ENCODE data around the gene ELF2. TPM values are rescaled to one million over a fixed set of nuclear protein-coding genes. Genes with fewer than 3 reads are reported as not detected.
A peak's percentile ranks its signal among the peaks of the same experiment; 100 is the strongest.
"Not testable (repeated sequence)": the region's sequence is repeated elsewhere in the genome, so short reads cannot be mapped to it uniquely, and the experiment has no call there.

Gene ELF2
- total RNA-seq, 1 donor from 2014 or later, result 33.9 TPM

DNA sequence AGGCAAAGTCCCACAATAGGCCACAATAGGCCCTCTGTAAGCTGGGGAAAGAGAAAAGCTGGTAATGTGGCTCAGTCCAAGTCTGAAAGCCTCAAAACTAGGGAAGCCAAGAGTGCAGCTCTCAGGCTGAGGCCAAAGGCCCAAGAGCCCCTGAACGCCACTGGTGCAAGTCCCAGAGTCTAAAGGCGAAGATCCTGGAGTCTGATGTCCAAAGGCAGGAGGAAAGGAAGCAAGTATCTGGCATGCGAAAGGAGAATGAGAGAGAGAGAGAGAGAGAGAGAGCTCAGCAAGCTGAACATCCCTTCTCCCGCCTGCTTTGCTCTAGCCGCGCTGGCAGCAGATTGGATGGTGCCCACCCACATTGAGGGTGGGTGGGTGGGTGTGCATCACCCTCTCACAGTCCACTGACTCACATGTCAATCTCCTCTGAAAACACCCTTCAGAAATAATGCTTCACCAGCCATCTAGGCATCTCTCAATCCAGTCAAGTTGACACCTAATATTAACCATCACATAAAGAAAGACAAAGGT lies 30.9 kb upstream of the ELF2 start:
- H3K4me3 ChIP-seq, result no peak overlapping the region
- TF ChIP-seq, protein P1, sequence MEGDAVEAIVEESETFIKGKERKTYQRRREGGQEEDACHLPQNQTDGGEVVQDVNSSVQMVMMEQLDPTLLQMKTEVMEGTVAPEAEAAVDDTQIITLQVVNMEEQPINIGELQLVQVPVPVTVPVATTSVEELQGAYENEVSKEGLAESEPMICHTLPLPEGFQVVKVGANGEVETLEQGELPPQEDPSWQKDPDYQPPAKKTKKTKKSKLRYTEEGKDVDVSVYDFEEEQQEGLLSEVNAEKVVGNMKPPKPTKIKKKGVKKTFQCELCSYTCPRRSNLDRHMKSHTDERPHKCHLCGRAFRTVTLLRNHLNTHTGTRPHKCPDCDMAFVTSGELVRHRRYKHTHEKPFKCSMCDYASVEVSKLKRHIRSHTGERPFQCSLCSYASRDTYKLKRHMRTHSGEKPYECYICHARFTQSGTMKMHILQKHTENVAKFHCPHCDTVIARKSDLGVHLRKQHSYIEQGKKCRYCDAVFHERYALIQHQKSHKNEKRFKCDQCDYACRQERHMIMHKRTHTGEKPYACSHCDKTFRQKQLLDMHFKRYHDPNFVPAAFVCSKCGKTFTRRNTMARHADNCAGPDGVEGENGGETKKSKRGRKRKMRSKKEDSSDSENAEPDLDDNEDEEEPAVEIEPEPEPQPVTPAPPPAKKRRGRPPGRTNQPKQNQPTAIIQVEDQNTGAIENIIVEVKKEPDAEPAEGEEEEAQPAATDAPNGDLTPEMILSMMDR (IDR thresholded peaks at IDR 0.05; ENCODE audit: borderline replicate concordance), result no peak
- peak overlapping the region; percentile 76 for H3K27ac ChIP-seq (replicated peaks)
- DNase-seq, result no peak
- no peaks in the 10 kb centered on the region for H3K36me3 ChIP-seq
- no peaks in the 10 kb centered on the region for H3K9me3 ChIP-seq (replicated peaks)
- intact Hi-C loops (cut with micrococcal nuclease), result no loop called here
- no peaks in the 10 kb centered on the region for H3K27me3 ChIP-seq (ENCODE audit: low read depth)
- peaks cover 4% of the 10 kb centered on the region for H3K4me1 ChIP-seq

DNA sequence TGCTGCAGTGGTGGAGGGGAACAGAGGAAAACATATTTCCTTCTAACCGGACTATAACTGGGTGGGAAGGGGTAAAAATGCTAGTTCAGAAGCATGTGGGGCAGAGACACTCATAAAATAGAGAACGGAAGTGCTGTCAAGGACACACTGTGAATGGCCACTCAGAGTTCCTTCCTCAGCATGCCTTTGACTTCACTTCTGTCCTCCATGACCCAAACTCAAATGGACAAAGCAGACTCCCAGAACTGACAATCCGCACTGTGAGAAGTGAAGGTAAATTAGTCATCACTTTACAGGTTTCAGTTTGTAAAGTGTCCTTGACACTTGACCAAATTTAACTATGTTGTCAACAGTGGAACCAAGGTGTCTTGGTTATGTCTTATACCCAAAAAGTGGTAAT lies 30.2 kb upstream of the ELF2 start:
- H3K4me1 ChIP-seq, result peaks cover 4% of the 10 kb centered on the region
- H3K36me3 ChIP-seq, result no peaks in the 10 kb centered on the region
- DNase-seq, result no peak
- no peaks in the 10 kb centered on the region for H3K9me3 ChIP-seq (replicated peaks)
- intact Hi-C loops (cut with micrococcal nuclease), result no loop called here
- H3K4me3 ChIP-seq, result no peak overlapping the region
- TF ChIP-seq, protein P1 (IDR thresholded peaks at IDR 0.05; ENCODE audit: borderline replicate concordance), result no peak
- peak overlapping the region; percentile 76 for H3K27ac ChIP-seq (replicated peaks)
- no peaks in the 10 kb centered on the region for H3K27me3 ChIP-seq (ENCODE audit: low read depth)

DNA sequence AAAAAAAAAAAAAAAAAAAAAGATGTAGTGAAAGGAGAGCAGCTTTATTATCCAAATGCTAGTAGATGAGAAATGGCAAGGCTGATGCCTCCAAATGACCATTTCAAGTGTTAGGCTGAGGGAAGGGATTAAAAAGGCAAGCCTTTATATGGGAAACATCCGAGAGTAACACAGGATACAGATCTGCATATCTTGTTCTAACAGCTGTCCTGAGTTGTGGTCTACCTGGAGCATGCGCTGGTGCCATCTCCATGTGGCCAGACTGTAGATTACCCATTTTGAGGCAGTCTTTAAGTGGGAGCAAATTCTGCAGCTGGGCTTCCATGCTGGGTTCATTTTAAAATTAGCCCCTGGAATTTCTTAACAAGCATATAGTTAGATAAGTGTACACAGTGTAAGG lies 26.0 kb upstream of the ELF2 start:
- no peak overlapping the region for H3K27ac ChIP-seq (replicated peaks)
- TF ChIP-seq, protein P1 (IDR thresholded peaks at IDR 0.05; ENCODE audit: borderline replicate concordance), result no peak
- no peaks in the 10 kb centered on the region for H3K36me3 ChIP-seq
- no peaks in the 10 kb centered on the region for H3K9me3 ChIP-seq (replicated peaks)
- peaks cover 4% of the 10 kb centered on the region for H3K4me1 ChIP-seq
- intact Hi-C loops (cut with micrococcal nuclease), result no loop called here
- H3K27me3 ChIP-seq (ENCODE audit: low read depth), result no peaks in the 10 kb centered on the region
- H3K4me3 ChIP-seq, result no peak overlapping the region
- DNase-seq, result no peak

DNA sequence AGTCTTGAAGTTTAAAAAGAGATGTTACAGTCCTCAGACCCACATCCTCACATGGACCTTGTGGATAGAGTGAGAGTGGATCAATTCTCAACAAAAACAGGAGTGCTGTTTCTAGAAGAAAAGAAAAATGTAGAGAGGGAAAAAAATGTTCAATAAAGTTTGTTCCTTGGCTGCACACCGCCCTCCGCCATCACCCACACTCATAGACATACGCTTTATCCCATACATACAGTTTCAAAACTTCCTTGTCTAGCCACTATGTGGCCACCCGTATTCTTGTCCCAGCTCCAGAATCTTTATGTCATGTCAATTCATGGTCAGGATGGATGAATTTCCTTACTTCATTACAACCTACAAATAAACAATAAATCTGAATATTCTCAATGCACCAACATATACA lies 23.5 kb upstream of the ELF2 start:
- Histone ChIP-seq H3K36me3 (no peaks in the 10 kb centered on the region), H3K27me3 (ENCODE audit: low read depth) (no peaks in the 10 kb centered on the region), H3K4me3 (no peak overlapping the region), H3K27ac (replicated peaks) (no peak overlapping the region), H3K4me1 (no peaks in the 10 kb centered on the region), H3K9me3 (replicated peaks) (no peaks in the 10 kb centered on the region)
- TF ChIP-seq, protein P1 (IDR thresholded peaks at IDR 0.05; ENCODE audit: borderline replicate concordance), result no peak
- intact Hi-C loops (cut with micrococcal nuclease), result no loop called here
- DNase-seq, result no peak

DNA sequence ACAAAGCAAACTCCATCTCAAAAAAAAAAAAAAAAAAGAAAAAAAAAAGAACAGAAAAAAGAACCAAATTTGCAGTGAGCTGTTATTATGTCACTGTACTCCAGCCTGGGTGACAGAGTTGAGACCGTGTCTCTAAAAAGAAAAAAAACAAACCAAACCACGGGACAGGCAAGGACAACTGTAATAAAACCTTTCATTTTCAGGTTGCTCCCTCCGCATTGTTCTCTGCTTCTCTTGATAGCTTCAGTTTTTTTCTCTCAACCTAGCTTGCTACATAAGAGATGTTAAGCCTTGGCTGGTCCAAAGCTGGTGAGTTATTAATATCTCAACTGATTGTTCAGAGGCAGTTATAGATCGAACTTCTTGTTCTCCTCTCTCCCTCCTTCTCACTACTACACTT lies 23.1 kb upstream of the ELF2 start:
- no peak for DNase-seq
- Histone ChIP-seq H3K4me1 (no peaks in the 10 kb centered on the region), H3K4me3 (no peak overlapping the region), H3K36me3 (no peaks in the 10 kb centered on the region), H3K27me3 (ENCODE audit: low read depth) (no peaks in the 10 kb centered on the region), H3K9me3 (replicated peaks) (no peaks in the 10 kb centered on the region), H3K27ac (replicated peaks) (no peak overlapping the region)
- intact Hi-C loops (cut with micrococcal nuclease), result no loop called here
- TF ChIP-seq, protein P1 (IDR thresholded peaks at IDR 0.05; ENCODE audit: borderline replicate concordance), result no peak

DNA sequence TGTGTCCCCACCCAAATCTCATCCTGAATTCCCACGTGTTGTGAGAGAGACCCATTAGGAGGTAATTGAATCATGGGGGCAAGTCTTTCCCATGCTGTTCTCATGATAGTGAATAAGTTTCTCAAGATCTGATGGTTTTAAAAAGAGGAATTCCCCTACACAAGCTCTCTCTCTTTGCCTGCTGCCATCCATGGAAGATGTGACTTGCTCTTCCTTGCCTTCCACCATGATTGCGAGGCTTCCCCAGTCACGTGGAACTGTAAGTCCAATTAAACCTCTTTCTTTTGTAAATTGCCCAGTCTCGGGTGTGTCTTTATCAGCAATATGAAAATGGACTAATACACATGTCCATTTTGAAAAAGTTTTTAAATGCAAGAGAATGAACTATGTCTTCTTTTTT lies 20.2 kb upstream of the ELF2 start:
- DNase-seq; H3K4me3 ChIP-seq; H3K27ac ChIP-seq (replicated peaks); H3K36me3 ChIP-seq; H3K27me3 ChIP-seq (ENCODE audit: low read depth); intact Hi-C loops (cut with micrococcal nuclease); H3K4me1 ChIP-seq; H3K9me3 ChIP-seq (replicated peaks): not testable (repeated sequence)

Measured in left ventricle myocardium inferior (tissue), 1 donor.